Retinal pigment epithelial cell (primary cell): ENCODE results near the gene ST6GALNAC3.

Source experiments
- DNase-seq: peaks from one replicate; pipeline ENCODE4 v3.0.0-alpha.2; 2010; ENCODE audit warnings: low read depth
- H3K4me3 ChIP-seq: 2 replicates; pipeline ENCODE4 v1.5.1; 2011; ENCODE audit warnings: mild to moderate bottlenecking, low read length, control low read depth, moderate library complexity
- CTCF ChIP-seq: conservative IDR thresholded peaks from 2 replicates; pipeline ENCODE4 v1.5.1; 2011; ENCODE audit warnings: low read depth, low read length, control low read depth, inconsistent platforms

Gene ST6GALNAC3

GRCh38 chr1:76128096-76128495, 53.5 kb downstream of the ST6GALNAC3 start:
- DNase-seq: no peak
- TF ChIP-seq CTCF: no peak
- no peak overlapping the region for H3K4me3 ChIP-seq

- no peak for DNase-seq
- TF ChIP-seq CTCF: no peak
- no peak overlapping the region for H3K4me3 ChIP-seq
These were observed 55.2 kb downstream of the ST6GALNAC3 start for GRCh38 chr1:76129731-76130130.

GRCh38 chr1:76130992-76131391, 56.4 kb downstream of the ST6GALNAC3 start:
- H3K4me3 ChIP-seq: no peak overlapping the region
- no peak for TF ChIP-seq CTCF
- no peak for DNase-seq

- no peak for DNase-seq
These were observed 59.4 kb downstream of the ST6GALNAC3 start for GRCh38 chr1:76133977-76134376.

GRCh38 chr1:76135835-76136234, 61.3 kb downstream of the ST6GALNAC3 start:
- no peak for TF ChIP-seq CTCF
- H3K4me3 ChIP-seq: no peak overlapping the region
- no peak for DNase-seq

More at GRCh38 chr1:76133977-76134376, 59.4 kb downstream of the ST6GALNAC3 start:
- TF ChIP-seq CTCF: no peak
- H3K4me3 ChIP-seq: no peak overlapping the region

GRCh38 chr1:76136894-76137293, 62.3 kb downstream of the ST6GALNAC3 start:
- TF ChIP-seq CTCF: no peak
- DNase-seq: no peak
- H3K4me3 ChIP-seq: no peak overlapping the region

GRCh38 chr1:76137746-76138145, 63.2 kb downstream of the ST6GALNAC3 start:
- DNase-seq: no peak
- no peak for TF ChIP-seq CTCF

More at GRCh38 chr1:76137746-76138145, 63.2 kb downstream of the ST6GALNAC3 start:
- no peak overlapping the region for H3K4me3 ChIP-seq
